GM21423 (cell line): ENCODE results near the gene CFAP300.

Experiments used
- ATAC-seq: cut with Tn5 transposase; IDR thresholded peaks from one replicate; pipeline ENCODE4 v1.9.1; 2021; ENCODE audit warnings: mild to moderate bottlenecking, moderate library complexity; ENCODE audit not compliant: unreplicated experiment

The CFAP300 gene

DNA sequence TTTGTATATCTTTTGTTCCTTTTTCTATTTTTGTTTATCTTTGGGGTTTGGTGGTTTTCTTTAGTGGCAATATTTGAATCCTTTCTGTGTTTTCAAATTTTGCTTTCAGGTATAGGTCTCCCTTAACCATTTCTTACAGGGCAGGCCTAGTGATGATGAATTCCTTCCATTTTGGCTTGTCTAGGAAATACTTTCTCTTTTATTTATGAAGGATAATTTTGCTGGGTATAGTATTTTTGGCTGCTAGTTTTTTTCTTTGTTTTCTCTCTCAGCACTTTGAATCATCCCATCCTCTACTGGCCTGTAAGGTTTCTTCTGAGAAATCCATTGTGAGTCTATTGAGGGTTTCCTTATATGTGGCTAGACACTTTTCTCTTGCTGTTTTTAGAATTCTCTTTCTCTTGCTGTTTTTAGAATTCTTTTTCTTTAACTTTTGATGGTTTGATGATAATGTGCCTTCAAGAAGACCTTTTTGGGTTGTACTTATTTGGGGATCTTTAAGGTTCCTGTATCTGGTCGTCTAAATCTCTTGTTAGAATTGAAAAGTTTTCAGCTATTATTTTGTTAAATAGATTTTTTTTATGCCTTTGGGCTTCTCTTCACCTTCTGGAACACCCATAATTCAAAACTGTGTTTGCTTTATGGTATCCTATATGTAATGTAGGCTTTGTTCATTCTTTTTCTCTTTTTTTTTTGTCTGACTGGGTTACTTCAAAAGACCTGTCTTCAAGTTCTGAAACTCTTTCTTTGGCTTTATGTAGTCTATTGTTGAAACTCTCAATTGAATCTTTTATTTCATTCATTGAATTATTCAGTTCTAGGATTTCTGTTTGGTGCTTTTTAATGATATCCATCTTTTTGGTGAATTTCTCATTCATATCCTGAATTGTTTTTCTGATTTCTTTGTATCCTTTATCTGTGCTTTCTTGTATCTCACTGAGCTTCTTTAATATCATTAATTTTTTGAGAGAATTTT lies 24.5 kb downstream of the CFAP300 start:
- ATAC-seq: no peak

DNA sequence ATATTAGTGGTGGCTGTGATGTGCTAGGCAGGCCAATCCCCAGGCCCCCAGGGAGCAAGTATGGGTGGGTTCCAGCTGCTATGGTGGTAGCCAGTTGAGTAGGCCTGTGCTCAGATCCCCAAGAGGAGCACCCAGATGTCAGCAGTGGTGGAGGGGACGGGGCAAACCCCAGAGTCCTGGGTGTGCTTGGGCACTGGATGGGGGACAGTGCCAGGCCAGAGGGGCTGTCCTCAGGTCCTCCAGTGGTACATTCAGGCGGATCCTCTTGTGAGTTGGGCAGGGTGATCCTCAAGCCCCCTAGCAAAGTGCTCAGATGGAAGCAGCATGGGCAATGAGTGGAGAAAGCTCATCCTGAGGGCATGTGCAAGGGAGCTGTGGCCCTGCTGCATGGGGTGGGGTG lies 26.0 kb downstream of the CFAP300 start:
- no peak for ATAC-seq

DNA sequence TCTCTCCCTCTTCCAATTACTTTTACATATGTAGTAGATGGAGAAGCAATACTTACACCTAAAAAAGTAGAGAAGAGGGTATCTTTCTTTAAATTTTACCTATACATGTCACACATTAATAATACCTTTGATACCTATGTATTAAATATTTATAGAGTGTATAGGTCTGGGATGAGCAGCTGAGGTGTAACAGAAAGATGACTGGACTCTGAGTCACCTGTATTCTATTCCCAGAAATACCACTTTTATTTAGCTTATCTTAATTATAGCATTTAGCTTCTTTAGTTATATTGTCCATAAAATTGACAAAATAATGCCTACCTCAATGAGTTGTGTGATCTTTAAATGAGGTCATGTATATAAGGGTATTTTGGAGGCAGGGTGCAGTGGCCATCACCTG lies 32.4 kb downstream of the CFAP300 start:
- no peak for ATAC-seq

DNA sequence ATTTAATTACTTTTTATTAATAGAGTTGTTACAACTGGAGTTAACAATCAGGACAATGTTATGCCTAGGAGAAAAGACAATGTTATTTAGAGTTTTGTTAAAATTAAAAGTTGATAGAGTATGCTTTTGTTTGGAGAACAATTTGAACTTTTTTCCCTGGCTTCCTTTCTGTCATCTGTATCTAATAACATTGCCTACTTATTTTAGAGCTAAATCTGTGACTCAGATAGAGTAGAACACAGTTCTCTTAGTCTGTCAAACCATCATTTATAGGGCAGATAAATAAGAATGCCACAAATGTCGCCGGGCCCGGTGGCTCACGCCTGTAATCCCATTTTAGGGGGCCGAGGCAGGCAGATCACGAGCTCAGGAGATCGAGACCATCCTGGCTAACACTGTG lies 34.1 kb downstream of the CFAP300 start:
- ATAC-seq: no peak

DNA sequence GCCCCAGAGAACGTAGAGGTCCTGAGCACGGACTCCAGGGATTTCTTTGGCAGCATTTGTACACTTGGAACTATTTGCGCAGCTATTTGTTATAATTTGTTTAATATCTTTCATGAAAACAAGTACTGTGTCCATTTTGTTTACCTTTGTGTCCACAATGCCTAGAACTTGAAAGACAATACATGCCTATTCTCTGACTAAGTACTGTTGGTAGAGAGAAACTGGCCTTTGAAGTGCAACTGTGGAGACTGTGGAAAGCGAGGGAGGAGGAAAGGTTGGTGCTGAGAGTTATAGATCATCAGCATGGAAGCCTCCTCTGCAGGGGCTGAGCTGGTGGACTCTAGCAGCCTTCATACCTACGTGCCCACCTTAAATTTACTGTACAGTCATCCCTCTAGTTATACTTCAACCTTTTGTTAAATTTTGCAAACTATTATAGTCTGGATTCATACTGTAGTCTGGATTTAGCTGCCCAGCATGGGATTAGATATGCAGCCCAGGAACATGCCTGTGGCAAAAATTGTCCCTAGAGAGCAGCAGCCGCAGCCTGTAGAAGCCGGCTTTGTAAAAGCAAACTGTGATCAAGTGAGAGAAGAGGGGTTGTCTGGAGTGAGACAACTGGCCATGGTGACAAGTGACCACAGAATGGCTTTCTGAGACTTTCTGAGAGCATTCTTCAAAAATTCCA lies 38.8 kb downstream of the CFAP300 start:
- ATAC-seq: no peak

DNA sequence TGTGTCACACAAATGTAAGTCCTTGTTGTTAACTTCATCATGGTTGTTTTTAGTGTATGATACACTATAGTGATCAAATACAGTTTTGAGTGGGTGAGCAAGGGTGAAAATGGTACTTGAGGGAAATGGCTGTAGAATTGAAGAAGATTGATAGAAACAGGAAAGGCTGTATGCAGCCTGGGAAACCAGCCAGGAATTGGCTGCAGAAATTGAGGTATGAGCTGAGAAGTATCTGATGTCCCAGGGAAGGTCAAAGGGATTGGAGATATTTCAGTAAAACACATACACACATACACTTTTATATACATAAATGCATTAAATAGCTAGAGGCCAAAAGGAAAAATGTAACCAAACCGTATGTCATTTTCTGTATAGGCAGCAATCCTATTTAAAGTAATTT lies 49.9 kb downstream of the CFAP300 start:
- ATAC-seq: no peak

DNA sequence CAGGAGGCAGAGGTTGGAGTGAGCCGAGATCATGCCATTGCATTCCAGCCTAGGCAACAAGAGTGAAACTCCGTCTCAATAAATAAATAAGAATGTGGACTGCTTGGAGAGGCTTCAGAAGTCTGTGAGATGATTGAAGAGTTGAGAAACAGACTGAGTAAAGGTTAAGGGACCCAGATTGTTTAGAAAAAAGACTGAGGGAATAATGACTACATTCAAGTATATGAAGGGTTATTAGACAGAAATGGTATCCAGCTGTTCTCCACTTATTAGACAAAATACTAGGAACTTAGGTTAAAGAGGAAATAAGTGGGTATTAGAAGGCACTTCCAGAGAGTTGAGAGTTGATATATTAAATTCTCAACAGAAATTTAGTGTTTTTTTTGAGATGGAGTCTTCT lies 52.5 kb downstream of the CFAP300 start:
- ATAC-seq: no peak

DNA sequence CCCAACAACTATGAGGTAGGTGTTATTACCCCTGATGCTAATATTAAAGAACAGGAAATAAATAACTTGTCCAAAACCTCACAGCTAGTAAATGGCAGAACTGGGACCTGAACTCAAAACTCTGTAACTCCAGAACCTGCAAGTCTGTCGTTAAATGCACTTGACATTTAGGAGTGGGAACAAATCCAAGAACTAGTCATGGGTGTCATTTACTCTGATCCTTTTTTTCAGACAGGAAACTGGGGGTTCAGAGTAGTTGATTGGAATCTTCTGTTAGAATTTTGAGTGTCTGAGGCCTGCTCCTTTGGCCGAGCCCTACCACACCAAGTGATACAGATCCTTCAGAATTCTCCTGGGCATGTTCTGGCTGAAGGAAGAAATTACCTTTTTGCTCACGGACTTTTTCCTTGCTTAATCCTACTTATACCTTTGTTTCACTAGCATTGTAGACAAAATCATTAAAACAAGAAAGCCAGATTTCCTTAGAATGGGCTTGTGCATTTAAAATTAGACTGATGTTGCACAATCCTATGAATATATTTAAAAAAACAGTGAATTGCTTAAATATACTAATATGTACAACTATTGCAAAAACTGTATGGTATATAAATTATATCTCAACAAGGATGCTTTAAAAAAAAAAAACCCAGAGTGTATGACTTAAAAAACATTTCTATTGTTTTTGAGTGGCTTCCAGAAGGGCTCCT lies 61.6 kb downstream of the CFAP300 start:
- ATAC-seq: no peak

DNA sequence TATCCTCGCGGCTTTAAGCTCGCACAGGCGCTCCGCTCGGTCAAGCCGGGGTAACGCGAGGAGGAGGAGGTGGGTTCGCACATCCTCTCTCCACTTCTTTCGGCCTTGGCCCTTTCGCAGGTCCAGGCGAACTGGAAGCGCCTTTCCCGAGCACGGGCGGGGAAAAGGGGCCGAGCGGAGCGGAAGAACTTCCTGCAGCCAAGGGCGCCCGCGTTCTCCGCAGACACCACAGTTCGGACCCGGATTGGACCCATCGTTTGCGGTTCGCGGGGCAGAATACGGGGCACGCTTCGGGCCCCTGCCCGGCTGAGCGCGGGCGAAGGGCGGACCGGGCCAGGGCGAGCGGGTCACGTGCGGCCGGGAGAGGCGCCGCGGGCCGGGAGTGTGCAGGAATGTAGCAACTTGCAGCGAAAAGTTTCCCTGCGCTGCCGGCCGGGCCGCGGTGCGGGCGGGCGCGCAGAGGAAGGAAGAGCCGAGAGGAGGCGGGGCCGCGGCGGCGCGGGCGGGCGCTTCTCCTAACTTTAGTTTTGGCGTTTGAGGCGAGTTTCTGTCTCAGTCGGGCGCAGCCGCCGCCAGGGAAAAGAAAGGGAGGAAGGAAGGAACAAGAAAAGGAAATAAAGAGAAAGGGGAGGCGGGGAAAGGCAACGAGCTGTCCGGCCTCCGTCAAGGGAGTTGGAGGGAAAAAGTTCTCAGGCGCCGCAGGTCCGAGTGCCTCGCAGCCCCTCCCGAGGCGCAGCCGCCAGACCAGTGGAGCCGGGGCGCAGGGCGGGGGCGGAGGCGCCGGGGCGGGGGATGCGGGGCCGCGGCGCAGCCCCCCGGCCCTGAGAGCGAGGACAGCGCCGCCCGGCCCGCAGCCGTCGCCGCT lies 62.9 kb downstream of the CFAP300 start, which contains the start of gene YAP1:
Gene YAP1 (plus strand): TSS at position 552 of the 865 bp plus-strand sequence. CDS start 402 bp downstream, outside the sequence.
- ATAC-seq: peak; percentile 90

DNA sequence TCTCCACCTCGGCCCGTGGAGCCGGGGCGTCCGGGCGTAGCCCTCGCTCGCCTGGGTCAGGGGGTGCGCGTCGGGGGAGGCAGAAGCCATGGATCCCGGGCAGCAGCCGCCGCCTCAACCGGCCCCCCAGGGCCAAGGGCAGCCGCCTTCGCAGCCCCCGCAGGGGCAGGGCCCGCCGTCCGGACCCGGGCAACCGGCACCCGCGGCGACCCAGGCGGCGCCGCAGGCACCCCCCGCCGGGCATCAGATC lies 63.4 kb downstream of the CFAP300 start:
- ATAC-seq: peak; percentile 15

DNA sequence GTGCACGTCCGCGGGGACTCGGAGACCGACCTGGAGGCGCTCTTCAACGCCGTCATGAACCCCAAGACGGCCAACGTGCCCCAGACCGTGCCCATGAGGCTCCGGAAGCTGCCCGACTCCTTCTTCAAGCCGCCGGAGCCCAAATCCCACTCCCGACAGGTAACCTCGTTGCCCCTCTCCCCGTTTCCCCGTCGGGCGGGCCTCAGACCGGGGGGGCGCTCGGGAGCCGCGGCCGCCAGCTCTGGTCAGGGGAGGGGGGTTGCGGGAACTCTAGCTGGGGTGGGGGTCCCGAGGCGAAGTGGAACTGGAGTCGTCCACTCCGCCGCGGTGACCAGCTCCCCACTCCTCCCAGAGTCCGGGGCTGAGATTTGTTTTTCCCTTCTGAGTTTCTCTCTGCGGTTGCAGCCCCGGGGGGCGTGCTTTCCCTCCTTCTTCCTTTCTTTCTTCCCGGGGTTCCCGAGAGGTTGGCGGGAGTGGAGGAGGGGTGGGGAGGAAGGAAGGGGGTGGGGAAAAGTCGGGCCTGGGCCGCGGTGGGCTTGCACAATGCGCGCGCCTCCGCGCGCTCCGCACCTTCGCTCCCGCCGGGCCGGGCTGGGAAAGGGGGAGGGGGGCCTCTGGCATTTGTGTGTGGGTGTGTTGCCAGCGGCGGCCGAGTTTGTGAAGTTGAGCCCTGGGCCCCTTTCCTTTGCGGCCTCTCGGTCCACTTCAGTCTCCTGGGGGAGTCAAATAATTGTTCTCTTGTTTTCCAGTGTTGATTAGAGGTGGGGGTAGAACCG lies 64.0 kb downstream of the CFAP300 start:
- ATAC-seq: no peak

DNA sequence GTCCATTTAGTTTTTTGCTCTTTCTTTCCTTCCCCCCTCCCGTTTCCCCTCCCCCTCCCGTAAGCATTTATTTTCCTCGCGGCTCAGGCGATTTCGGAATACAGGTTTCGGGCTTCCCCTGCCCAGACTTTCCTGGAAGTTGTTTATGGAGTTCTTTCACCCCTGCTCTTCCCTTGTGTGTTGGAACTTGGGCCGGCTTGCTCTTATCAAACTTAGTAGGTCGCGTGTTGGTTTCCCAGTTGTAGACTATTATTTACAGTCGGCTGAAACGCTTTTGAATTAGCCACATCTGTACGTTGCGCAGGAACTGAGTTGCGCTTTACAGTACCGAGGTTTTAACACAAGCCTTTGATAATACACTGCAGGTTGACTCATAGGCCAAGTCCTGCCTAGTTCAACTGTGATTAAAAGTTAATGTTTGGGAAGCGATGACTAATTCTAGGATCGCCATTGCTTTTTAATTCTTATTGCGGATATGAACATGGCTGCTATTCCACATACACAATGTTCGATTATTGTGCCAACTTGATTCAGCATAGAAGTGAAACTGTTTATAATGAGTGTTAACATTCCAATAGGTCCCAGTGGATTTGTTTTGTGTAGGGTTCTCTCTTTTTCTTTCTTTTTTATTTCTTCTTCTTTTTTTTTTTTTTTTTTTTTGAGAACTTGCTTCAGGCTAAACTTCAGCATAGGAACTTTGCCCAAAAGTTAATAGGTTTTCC lies 64.7 kb downstream of the CFAP300 start:
- ATAC-seq: no peak

DNA sequence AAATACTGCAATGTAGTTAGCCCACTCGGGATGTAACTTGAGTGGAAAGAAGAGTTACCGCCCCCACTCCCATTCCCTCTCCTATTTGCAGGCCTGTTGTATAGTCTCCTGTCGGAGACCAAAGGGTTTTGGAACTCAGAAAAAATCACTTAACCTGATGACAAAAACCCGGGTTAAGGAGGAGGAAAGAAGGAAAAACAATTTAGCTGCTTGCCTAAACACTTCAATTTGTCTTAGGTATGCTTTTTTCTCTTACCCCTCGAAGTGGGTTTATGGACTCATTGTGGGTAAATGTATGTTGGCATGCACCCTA lies 65.2 kb downstream of the CFAP300 start:
- ATAC-seq: no peak

DNA sequence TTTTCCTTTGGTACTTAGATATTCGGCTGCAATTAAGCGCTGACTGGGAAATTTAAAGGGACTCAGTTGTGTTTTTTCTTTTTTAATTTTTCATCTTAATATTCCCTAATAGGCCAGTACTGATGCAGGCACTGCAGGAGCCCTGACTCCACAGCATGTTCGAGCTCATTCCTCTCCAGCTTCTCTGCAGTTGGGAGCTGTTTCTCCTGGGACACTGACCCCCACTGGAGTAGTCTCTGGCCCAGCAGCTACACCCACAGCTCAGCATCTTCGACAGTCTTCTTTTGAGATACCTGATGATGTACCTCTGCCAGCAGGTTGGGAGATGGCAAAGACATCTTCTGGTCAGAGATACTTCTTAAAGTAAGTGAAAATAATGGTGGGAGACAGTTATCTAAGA lies 66.8 kb downstream of the CFAP300 start:
- no peak for ATAC-seq

DNA sequence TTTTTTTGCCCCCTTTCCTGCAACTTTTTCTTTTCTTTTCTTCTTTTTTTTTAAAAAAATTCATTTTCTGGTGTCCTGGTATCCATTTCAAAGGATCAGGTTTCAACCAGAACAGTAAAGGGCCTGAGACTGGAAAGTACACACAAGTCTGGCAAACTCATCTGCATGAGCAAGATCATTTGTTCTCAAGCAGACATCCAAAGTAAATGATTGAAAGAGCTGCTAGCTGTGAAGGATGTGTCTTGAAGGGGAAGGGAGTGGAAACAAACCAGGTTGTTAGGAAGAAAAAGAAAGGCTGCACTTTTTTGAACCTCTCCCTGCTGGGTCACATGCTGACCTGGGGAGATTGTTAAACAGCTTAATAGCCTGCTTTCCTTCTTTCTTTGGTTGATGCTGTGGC lies 68.3 kb downstream of the CFAP300 start:
- ATAC-seq: no peak

DNA sequence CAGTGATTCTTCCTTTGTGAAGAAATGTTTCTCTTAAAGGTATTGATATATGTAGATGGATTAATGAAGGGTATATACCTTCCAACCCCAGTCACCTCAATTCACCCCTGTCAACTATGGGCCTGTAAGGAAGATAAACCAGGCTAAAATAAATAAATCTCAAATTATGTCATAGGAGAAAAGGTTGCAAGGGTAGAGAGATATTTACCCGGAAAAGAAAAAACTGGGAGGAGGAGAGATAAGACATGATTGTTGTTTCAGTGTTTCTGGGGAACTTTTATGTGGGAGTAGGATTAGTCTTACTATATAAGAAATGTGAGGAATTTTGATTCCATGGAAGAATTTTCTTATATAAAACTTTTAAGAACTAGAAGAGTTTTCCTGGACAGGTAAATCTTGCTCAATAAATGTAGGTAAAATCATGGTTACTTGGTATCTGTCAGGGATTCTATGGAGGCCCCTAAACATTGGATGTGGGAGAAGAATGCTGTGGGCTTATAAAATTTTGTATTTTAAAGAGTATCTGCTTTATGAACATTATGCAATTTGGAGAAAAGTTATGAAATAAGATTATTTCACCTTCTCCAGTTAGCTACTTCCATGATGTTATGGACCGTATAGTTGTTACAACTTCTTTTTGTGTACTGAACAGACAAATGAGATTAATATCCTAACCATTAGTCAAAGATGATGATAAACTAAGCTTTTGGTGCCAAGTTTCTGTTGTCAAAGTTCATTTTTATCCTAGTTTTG lies 69.4 kb downstream of the CFAP300 start:
- no peak for ATAC-seq

DNA sequence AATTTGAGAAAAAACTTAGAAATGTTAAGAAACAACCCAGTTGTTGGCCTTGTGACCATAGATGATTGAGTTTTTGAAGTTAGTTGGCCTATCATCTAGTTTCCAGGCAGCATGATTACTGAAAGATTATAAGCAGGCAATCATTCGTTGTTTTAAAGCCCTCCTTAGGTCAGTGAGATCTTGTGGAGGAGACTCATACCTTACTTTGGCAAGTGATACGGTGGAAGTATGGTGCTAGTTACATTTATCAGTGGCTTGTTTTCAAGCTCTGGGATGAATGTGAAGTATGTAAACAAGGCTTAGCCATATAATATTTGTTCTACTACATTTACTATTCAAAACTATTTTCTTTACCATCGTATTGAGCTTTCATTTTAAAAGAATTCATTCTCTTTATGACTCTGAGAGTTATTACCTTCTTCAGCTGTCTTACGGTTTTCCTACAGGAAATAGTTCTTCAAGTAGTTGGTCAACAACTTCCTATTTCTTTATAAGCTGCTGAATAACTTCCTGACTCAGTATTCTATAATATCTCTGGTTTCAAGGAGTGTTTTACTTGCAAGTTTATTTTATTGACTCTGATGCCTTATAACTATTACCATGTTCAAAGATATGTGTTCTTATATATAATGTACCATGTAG lies 70.4 kb downstream of the CFAP300 start:
- no peak for ATAC-seq

DNA sequence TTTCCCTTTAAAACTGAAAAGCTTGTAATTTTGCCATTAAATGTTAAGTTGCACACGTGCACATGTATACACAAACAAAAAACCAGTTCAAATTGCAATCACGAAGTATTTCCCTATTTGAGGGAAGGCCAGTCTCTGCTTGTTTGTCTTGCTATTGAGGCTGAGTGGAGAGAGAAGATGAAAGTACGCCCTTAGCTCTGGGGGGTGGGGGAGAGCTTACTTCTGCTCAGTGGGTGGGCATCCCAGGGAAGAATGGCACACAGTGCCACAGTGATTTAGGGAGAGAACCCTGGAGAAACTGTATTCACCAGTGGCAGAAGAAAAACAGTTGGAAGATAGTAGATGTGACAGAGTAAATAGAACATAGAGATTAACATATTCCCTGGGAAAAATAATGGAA lies 71.7 kb downstream of the CFAP300 start:
- ATAC-seq: no peak
